ENCODE measurements around the gene LPCAT2.

- TF ChIP-seq EP300 (IDR thresholded peaks at IDR 0.05) = no peak
- no peak for TF ChIP-seq CTCF (IDR thresholded peaks at IDR 0.05)
Measured at GRCh38 chr16:55508941-55509931, at the start of gene LPCAT2.
